Neural cell (in vitro differentiated cells): ENCODE data around the gene PAK5. TPM values are rescaled to one million over a fixed set of nuclear protein-coding genes. Genes with fewer than 3 reads are reported as not detected.

ENCODE experiments used
- H2AFZ ChIP-seq: fragments of 200-600, 300-800 bp; sonication (generic), shearing (Covaris generic); 2 replicates; pipeline ENCODE4 v1.6.0; 2014; ENCODE audit warnings: low read depth, mild to moderate bottlenecking, antibody characterized with exemption, low read length, moderate library complexity
- H3F3A ChIP-seq: fragments of 200-600 bp; shearing (Covaris generic); 2 replicates; pipeline ENCODE4 v1.6.1; 2016; ENCODE audit warnings: mild to moderate bottlenecking, moderate library complexity, mixed read lengths, antibody characterized with exemption, low read length; ENCODE audit not compliant: insufficient read depth, poor library complexity, severe bottlenecking
- H3K27ac ChIP-seq: fragments of 200-600, 300-800 bp; sonication (generic), shearing (Covaris generic); 2 replicates; pipeline ENCODE4 v1.5.1; 2014; ENCODE audit warnings: mild to moderate bottlenecking, low read length, moderate library complexity
- H3K27me3 ChIP-seq: fragments of 300-800, 200-600 bp; sonication (generic), shearing (Covaris generic); 2 replicates; pipeline ENCODE4 v1.6.0; 2014; ENCODE audit warnings: mild to moderate bottlenecking, low read depth, low read length, moderate library complexity; ENCODE audit not compliant: insufficient read depth
- H3K36me3 ChIP-seq: fragments of 300-800, 200-600 bp; sonication (generic), shearing (Covaris generic); 2 replicates; pipeline ENCODE4 v1.5.1; 2014; ENCODE audit warnings: mild to moderate bottlenecking, antibody characterized with exemption, low read length, moderate library complexity; ENCODE audit not compliant: insufficient read depth
- H3K4me2 ChIP-seq: fragments of 300-800, 200-600 bp; sonication (generic), shearing (Covaris generic); 2 replicates; pipeline ENCODE4 v1.6.0; 2014; ENCODE audit warnings: mild to moderate bottlenecking, low read length
- H3K4me3 ChIP-seq: fragments of 300-800, 200-600 bp; sonication (generic), shearing (Covaris generic); 2 replicates; pipeline ENCODE4 v1.5.1; 2014; ENCODE audit warnings: mild to moderate bottlenecking, low read length, moderate library complexity
- H3K79me2 ChIP-seq: fragments of 200-600 bp; shearing (Covaris generic); replicated peaks from 2 replicates; pipeline ENCODE4 v1.6.0; 2014; ENCODE audit warnings: mild to moderate bottlenecking, low read length, moderate library complexity; ENCODE audit not compliant: insufficient read depth
- H3K9ac ChIP-seq: fragments of 300-800, 200-600 bp; sonication (generic), shearing (Covaris generic); 2 replicates; pipeline ENCODE4 v1.6.1; 2016; ENCODE audit warnings: mild to moderate bottlenecking, low read length, mixed read lengths
- H3K9me2 ChIP-seq: fragments of 200-600 bp; shearing (Covaris generic); 2 replicates; pipeline ENCODE4 v1.6.1; 2016; ENCODE audit warnings: mild to moderate bottlenecking, low read length, mixed read lengths; ENCODE audit not compliant: insufficient read depth
- H3K9me3 ChIP-seq: fragments of 200-600, 300-800 bp; sonication (generic), shearing (Covaris generic); 2 replicates; pipeline ENCODE4 v1.6.1; 2016; ENCODE audit warnings: mild to moderate bottlenecking, mixed run types, low read length, moderate library complexity, mixed read lengths
- H4K20me1 ChIP-seq: fragments of 200-600 bp; shearing (Covaris generic); 2 replicates; pipeline ENCODE4 v1.6.1; 2016; ENCODE audit warnings: mild to moderate bottlenecking, mixed run types; ENCODE audit not compliant: insufficient read depth
- CTCF ChIP-seq: fragments of 450-650 bp; IDR thresholded peaks from 2 replicates; pipeline ENCODE4 v1.5.1; 2014; ENCODE audit warnings: antibody characterized with exemption, mild to moderate bottlenecking, moderate library complexity; ENCODE audit not compliant: poor library complexity, severe bottlenecking
- EP300 ChIP-seq: fragments of 450-650 bp; conservative IDR thresholded peaks from 2 replicates; pipeline ENCODE4 v1.6.1; 2014; ENCODE audit warnings: antibody characterized with exemption, mild to moderate bottlenecking, moderate library complexity; ENCODE audit not compliant: poor library complexity, severe bottlenecking
- EZH2 ChIP-seq: fragments of 200-600, 300-800 bp; shearing (Covaris generic), sonication (generic); IDR thresholded peaks from 2 replicates; pipeline ENCODE4 v1.6.1; 2014; ENCODE audit warnings: antibody characterized with exemption, low read length, borderline replicate concordance, mild to moderate bottlenecking; ENCODE audit not compliant: insufficient read depth, poor library complexity, severe bottlenecking
- MXI1 ChIP-seq: fragments of 450-650 bp; conservative IDR thresholded peaks from 2 replicates; pipeline ENCODE4 v1.6.1; 2014; ENCODE audit warnings: antibody characterized with exemption, mild to moderate bottlenecking; ENCODE audit not compliant: poor library complexity, severe bottlenecking
- POLR2AphosphoS5 ChIP-seq: IDR thresholded peaks from 2 replicates; pipeline ENCODE4 v1.6.1; 2012
- RAD21 ChIP-seq: fragments of 450-650 bp; conservative IDR thresholded peaks from 2 replicates; pipeline ENCODE4 v1.6.1; 2014; ENCODE audit warnings: antibody characterized with exemption, mild to moderate bottlenecking, moderate library complexity
- SMC3 ChIP-seq: fragments of 450-650 bp; conservative IDR thresholded peaks from 2 replicates; pipeline ENCODE4 v1.6.1; 2014; ENCODE audit warnings: antibody characterized with exemption, mild to moderate bottlenecking, moderate library complexity; ENCODE audit not compliant: poor library complexity
- TAF1 ChIP-seq: IDR thresholded peaks from 2 replicates; pipeline ENCODE4 v1.6.1; 2012; ENCODE audit warnings: low read depth
- polyA plus RNA-seq: library from polyadenylated mRNA; depleted of rRNA; stranded (reverse); fragments of >200 nt; gene quantifications from 2 replicates; pipeline ENCODE4 v1.2.3, GENCODE V29; 2014
- TF ChIP-seq, protein P1 (sequence below): IDR thresholded peaks from 2 replicates; pipeline ENCODE4 v1.6.1; 2012; ENCODE audit warnings: borderline replicate concordance

The PAK5 gene
- polyA plus RNA-seq, 1 donor from 2014 or later = 48.3 TPM

DNA sequence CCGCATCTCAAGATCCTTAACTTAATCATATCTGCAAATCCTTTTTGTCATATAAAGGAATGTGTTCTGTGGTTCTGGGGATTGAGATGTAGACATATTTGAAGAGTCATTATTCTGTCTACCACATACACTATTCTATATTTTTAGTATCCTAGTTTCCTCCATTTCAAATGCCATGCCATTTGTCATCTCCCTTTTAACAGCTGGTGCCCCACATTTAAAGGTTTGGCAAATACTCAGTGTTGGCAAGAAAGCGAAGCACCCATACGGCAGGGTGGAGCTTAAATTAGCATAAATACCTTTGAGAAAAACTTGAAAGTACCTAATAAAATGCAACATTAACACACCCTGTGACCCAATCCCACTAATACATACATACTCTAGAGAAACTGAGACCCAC is 31.7 kb downstream of the PAK5 start:
- Histone ChIP-seq H4K20me1 (no peaks in the 10 kb centered on the region), H3K27me3 (no peaks in the 10 kb centered on the region), H3K9me2 (no peaks in the 10 kb centered on the region), H3K79me2 (peaks cover 23% of the 10 kb centered on the region), H3F3A (no peaks in the 10 kb centered on the region), H2AFZ (no peak overlapping the region), H3K4me2 (no peak overlapping the region), H3K9ac (no peak overlapping the region), H3K27ac (no peak overlapping the region), H3K9me3 (no peaks in the 10 kb centered on the region), H3K36me3 (no peaks in the 10 kb centered on the region), H3K4me3 (no peak overlapping the region)
- TF ChIP-seq EP300 = no peak
- no peak for TF ChIP-seq MXI1
- no peak for TF ChIP-seq EZH2
- no peak for TF ChIP-seq SMC3
- TF ChIP-seq, protein P1, sequence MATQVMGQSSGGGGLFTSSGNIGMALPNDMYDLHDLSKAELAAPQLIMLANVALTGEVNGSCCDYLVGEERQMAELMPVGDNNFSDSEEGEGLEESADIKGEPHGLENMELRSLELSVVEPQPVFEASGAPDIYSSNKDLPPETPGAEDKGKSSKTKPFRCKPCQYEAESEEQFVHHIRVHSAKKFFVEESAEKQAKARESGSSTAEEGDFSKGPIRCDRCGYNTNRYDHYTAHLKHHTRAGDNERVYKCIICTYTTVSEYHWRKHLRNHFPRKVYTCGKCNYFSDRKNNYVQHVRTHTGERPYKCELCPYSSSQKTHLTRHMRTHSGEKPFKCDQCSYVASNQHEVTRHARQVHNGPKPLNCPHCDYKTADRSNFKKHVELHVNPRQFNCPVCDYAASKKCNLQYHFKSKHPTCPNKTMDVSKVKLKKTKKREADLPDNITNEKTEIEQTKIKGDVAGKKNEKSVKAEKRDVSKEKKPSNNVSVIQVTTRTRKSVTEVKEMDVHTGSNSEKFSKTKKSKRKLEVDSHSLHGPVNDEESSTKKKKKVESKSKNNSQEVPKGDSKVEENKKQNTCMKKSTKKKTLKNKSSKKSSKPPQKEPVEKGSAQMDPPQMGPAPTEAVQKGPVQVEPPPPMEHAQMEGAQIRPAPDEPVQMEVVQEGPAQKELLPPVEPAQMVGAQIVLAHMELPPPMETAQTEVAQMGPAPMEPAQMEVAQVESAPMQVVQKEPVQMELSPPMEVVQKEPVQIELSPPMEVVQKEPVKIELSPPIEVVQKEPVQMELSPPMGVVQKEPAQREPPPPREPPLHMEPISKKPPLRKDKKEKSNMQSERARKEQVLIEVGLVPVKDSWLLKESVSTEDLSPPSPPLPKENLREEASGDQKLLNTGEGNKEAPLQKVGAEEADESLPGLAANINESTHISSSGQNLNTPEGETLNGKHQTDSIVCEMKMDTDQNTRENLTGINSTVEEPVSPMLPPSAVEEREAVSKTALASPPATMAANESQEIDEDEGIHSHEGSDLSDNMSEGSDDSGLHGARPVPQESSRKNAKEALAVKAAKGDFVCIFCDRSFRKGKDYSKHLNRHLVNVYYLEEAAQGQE = no peak
- no peak for TF ChIP-seq TAF1
- TF ChIP-seq POLR2AphosphoS5 = no peak

DNA sequence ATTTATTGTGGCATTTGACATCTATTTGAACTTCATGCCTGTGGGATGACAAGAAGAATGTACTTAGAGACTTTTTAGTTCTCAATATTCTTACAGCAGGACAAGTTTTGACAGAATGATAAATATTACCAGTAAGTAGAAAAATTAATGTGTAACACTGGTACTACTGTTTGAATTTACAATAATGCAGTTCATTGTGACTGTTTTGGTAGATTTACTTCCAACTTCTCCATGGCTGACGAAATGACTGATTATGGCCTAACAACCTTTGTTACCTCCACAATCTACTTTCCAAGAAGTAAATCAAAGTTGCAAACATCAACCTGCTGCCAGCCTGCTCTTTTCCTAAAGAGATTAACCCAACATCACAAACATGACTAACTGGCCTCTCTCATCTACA is 38.5 kb downstream of the PAK5 start:
- no peaks in the 10 kb centered on the region for H3F3A ChIP-seq
- H4K20me1 ChIP-seq = no peaks in the 10 kb centered on the region
- H3K36me3 ChIP-seq = no peaks in the 10 kb centered on the region
- H3K27ac ChIP-seq = no peak overlapping the region
- H3K79me2 ChIP-seq = peaks cover 26% of the 10 kb centered on the region
- H3K9me2 ChIP-seq = no peaks in the 10 kb centered on the region
- no peak overlapping the region for H2AFZ ChIP-seq
- no peak overlapping the region for H3K9ac ChIP-seq
- H3K4me3 ChIP-seq = no peak overlapping the region
- TF ChIP-seq MXI1 = no peak
- no peak overlapping the region for H3K4me2 ChIP-seq
- no peaks in the 10 kb centered on the region for H3K9me3 ChIP-seq
- no peaks in the 10 kb centered on the region for H3K27me3 ChIP-seq

GRCh38 chr20:9794831-9795230 is 44.0 kb downstream of the PAK5 start:
- no peak overlapping the region for H3K4me2 ChIP-seq
- no peak overlapping the region for H3K27ac ChIP-seq
- peaks cover 16% of the 10 kb centered on the region for H3K79me2 ChIP-seq
- TF ChIP-seq, protein P1 = no peak
- TF ChIP-seq RAD21 (no peak), EZH2 (no peak), TAF1 (no peak), POLR2AphosphoS5 (no peak), MXI1 (no peak), CTCF (no peak), SMC3 (no peak), EP300 (no peak)
- H4K20me1 ChIP-seq = no peaks in the 10 kb centered on the region
- no peaks in the 10 kb centered on the region for H3K9me3 ChIP-seq
- no peak overlapping the region for H3K4me3 ChIP-seq
- no peaks in the 10 kb centered on the region for H3F3A ChIP-seq
- no peaks in the 10 kb centered on the region for H3K27me3 ChIP-seq
- H2AFZ ChIP-seq = no peak overlapping the region
- no peaks in the 10 kb centered on the region for H3K36me3 ChIP-seq
- H3K9me2 ChIP-seq = no peaks in the 10 kb centered on the region
- H3K9ac ChIP-seq = no peak overlapping the region
